A172 (cell line): ENCODE results near the gene BCL7A. TPM values are rescaled to one million over a fixed set of nuclear protein-coding genes. Genes with fewer than 3 reads are reported as not detected.
"Not testable (repeated sequence)": the region's sequence is repeated elsewhere in the genome, so short reads cannot be mapped to it uniquely, and the experiment has no call there.

ENCODE experiments used
- DNase-seq: peaks from one replicate; pipeline ENCODE4 v3.0.0-alpha.2; 2015; ENCODE audit warnings: low spot score
- total RNA-seq: library from RNA; depleted of rRNA; stranded (reverse); fragments of >200 nt; shearing (Covaris generic); gene quantifications from 2 replicates; pipeline ENCODE4 v1.2.3, GENCODE V29; 2014

Gene BCL7A
- total RNA-seq, 1 experiment from 2014 or later = 7.6 TPM

DNA sequence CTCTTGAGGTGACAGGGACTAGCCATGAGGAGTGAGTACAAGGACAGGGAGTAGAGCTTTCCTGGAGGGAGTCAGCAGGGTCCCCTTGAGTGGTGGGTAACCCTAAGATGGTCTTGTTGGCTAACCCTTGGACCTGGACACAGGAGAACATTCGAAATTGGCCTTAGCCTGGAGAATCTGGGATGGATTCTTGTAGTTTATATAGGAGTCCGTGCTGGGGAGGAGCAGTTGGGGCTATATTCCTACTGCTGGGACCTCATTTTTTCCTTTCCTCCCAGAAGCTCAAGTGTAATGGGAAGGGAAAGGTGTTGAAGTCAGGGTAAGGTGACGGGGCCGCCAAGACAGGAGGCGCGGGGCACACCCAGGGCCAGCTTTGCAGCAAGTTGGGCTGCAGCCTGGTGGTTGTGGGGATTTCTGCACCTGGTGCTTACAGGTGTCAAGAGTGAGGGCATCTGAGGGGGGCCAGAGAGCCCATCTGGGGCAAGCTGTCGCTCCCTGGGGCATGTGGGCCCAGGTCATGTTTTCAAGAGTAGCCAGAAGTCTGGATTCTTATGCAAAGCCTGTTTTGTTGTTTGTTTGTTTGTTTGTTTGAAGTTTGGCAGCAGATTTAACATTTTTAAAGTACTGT lies 5.1 kb downstream of the BCL7A start:
- DNase-seq = no peak

DNA sequence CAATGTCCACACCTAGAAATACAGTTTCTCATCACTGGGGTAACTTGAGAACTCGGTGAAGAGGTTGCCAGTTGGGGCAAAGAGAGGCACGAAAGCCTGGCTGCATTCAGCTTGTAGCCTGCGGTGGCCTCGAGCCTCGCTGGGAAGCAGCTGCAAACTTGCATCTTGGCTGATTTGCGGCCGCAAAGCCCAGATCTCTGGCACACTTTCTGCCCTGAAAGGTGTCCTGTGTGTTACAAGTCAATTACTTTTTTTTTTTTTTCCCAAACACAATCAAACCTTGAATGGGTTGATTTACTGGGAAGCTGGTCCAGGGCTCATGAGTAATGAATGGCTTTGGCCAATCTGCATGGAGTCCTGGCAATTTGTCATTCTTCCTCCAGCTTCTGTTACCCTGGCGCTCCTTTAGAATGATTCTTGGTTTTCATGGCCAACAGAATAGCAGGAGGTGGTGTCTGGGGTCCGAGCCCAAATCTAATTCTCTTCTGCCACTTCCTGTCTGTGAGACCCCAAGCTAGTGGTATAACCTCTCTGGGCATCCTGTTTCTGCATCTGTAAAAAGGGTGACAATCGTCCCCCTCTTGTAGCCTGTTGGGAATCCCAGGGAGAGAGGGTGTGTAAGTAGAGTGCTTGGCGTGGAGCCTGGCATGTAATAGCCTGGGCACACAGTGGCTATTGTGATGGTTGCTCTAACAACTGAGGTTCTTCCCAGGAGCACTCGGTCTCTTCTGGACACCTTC lies 6.7 kb downstream of the BCL7A start:
- peak; percentile 27 for DNase-seq

DNA sequence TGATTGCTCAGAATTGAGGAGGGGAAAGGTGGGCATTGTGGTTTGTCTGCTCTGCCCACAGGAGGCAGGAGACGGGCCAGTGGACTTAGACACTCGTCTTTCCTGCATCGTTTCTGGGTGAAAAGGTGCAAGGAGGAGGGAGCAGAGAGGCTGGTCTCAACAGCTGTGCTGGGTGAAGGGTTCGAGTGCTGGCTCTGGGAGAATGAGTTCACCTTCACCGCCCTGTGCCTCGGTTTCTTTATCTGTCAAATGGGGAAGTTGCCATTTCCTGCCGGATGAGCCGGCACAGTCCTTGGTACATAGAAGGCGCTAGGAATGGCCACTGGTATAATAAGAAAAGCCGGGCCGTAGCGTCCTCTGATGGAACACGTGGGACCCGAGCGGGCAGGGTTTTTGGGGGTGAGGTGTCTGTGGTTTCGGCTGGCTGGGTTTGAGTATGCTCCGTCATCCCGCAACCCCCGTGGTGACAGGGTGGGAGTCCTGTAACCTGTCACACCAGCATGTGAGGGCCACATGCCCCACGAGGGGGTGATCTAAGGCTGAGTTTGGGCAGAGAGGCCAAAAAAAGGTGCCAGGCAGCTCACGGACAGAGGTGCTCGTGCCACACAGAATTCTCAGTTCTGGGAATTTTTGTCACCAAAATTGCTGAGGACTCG lies 7.3 kb downstream of the BCL7A start:
- no peak for DNase-seq

DNA sequence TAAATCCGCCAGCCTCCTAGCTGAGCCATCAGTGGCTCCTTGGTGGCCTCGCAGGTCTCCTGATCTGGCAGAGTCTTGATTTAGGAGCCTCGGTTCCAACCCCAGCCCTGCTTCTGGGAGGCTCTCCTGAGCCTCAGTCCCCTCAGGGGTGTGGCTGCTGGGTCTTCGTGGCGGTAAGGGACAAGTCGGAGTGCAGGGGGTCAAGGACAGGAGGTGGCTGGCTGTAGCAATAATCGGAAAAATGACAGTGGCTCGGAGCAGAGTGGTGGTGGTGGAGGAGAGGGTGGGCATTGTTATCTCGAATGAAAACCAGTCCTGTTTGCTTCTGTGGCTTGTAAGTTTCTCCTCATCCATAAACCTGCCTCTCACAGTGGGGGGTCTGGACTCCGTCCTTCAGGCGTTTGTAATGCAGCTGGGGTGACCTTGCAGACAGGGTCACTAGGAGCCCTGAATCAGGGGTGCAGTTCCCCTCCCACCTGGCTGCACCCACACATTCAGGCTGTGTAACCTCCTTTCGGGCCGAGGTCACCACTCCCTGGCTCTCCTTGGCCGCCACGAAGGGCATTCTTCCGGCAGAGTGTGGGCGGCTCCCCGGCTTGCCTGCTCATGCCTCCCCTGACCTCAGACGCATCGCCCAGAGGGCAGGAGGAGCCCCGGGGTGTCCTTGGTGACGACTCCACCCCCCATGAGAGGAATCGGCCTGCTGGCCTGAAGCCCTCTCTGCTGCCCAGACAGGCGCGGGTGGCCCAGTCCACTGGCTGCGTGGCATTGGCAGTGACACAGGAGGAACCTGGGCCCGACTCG lies 8.1 kb downstream of the BCL7A start:
- peak; percentile 48 for DNase-seq

DNA sequence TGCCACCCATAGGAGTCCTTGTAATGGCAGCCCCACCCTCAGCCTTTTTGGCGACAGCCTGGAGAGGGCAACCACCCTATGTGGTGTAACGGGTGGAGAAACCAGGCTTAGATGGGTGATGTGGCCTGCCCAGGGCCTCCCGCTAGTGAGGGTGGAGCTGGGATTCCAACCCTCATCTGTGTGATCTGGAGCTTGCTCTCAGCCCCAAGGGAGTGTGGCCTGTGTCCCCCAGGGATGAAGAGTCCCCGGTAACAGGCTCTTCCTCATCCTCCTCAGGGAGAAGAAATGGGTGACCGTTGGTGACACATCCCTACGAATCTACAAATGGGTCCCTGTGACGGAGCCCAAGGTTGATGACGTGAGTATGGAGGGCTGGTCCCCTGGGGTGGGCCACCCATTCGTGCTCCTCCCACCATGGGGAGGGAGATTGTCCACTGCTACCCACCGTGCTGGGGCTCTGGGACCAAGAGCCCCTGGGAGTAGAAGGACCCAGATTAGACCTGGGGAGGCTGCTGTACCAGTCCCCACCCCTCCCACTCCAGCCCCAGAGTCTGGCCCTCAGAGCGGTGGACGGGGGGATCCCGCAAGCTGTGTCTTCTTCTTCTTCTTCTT lies 8.8 kb downstream of the BCL7A start:
- no peak for DNase-seq

DNA sequence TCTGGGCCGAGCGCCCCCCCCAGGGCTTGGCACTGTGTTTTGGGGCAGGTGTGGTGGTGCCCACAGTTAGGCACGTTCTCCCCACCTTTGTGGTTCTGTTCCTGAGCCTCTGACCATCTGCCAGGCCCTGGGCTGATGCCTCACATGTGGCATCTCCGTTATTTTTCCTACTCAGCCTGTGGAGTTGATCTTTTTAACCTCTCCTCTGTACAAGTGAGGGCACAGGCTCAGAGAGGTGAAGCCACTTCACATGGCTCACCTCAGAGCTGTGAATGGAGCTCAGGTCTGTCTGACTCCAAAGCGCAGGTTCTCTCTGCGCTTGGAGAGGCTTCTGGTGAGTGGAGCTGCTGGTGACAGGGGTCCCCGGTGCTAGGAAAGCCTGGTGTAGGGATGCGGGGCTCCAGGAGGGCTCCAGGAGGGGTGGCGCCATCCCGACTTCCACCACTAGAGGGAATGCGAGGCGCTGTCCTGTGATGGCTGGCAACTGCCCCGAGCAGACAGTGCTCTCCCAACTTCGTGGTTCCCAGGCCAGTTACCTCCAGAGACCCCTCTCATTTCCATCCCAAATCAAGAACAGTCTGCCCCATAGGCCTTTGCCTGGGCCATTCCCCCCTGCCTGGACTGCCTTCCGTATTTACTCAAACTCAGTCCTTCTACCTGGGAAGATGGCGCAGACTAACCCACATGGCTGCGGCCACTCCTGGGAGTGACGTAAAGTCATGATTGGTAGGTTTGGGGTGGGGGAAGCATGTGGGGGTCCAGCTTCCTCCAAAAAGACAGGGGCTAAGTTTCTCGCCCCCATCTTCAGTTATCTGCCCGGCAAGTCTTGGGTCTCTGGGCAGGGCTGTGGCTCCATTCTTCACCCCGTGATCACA lies 9.9 kb downstream of the BCL7A start:
- peak; percentile 21 for DNase-seq

DNA sequence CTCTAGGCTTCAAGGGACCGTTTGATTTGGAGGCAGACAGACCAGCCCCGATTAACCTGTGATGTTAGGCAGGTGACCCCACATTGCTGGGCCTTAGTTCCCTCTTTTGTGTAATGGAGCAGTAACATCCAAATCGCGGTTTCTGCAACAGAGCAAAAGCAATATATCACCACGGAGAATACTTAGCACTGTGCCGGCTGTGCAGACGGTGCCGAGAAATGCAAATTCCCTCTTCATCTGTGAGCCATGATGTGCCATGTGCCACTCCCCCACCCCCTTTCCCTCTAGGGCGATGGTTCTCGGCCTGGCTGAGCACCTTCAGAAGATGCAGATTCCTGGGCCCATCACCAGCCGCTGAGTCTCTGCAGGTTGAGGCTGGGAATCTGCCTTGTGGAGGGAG lies 10.9 kb downstream of the BCL7A start:
- no peak for DNase-seq

DNA sequence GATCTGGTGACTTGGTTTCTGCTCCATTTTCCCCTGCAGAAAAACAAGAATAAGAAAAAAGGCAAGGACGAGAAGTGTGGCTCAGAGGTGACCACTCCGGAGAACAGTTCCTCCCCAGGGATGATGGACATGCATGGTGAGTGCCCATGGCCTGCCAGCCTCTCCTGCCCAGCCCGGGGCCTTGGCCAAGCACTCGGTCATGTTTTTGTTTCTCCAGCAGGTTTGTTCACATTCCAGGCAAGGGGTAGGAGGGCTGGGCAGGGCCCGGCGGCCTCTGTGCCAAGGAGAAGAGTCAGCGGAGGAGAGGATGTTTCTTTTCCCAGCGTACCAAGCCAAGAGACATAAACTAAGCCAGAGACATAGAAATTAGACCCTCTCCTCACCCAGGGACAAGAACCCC lies 13.6 kb downstream of the BCL7A start:
- no peak for DNase-seq

DNA sequence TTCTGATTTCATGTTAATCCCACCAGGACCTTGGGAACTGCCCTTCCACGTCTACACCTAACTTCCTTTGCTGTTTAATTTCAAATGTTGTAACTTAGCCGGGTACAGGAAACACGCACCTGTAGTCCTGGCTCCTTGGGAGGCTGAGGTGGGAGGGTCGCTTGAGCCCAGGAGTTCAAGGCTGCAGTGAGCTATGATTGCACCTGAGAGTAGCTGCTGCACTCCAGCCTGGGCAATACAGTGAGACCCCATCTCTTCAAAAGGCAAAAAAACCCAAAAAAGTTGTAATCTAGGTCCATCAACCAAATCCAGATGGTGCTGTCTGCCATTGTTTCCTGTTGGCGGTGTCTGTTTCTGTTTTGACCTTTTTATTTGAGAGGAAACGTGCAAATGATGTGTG lies 14.5 kb downstream of the BCL7A start:
- DNase-seq = no peak

DNA sequence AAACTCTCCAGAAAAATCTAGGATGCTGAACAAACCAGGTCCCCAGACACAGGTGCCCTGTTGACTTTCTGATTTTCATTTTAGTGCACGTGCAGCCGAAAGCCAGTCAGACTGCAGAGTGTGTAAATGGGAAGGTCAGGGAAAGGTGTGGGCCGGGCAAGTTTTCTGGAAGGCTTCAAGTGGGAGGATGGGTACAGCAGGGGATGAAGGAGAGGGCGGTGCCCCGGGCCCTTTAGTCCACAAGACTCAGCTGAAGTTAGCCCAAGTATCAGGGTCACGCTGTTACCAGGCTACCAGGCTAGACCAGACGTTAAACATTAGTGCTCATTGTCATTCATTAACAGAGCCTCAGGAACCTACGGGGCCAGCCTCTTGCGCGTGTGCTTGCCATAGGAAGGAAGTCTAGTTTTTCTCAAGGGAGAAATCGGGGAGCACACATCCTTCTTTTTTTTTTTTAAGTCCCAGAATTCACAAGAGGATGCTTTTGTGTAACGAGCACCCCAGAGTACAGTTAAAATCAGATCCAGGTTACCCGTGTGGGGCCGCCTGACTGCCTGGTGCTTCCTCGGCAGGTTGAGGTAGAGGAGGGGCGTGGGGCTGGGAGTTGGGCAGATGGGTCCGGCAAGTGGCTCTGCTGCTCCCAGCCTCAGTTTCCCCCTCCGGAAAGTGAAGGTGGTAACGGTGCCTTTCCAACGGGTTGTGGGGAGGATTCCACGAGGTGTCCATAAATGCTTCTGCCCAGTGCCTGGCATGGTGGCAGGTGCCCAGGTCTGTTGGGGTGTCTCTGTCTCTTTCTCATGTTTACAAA lies 19.1 kb downstream of the BCL7A start:
- DNase-seq = no peak

DNA sequence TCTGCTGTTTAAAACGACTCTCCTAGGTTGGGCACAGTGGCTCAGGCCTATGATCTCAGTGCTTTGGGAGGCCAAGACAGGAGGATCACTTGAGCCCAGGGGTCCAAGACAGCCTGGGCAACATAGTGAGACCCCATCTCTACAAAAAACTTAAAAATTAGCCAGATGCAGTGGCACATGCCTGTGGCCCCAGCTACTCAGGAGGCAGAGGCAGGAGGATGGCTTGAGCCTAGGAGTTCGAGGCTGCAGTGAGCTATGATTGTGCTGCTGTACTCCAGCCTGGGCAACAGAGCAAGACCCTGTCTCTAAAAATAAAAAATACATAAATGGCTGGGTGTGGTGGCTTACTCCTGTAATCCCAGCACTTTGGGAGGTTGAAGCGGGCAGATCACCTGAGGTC lies 19.8 kb downstream of the BCL7A start:
- DNase-seq = not testable (repeated sequence)

DNA sequence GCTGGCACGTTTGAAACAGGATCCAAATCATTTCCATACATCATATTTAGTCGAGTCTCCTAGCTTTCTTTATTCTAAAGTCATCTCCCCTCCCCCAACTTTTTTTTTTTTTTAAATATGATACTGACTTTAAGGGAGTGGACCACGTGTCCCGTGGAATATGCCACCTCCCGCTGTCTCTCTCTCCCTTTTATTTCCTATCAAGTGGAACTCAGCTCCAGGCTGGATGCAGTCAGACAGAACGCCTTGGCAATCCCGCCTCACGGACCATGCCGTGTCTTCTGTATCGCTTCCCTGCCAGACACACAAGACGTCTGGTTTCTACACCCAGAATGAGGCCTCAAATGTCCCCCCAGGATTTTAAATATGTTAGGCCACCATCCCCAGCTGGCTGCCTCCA lies 21.2 kb downstream of the BCL7A start:
- DNase-seq = no peak

DNA sequence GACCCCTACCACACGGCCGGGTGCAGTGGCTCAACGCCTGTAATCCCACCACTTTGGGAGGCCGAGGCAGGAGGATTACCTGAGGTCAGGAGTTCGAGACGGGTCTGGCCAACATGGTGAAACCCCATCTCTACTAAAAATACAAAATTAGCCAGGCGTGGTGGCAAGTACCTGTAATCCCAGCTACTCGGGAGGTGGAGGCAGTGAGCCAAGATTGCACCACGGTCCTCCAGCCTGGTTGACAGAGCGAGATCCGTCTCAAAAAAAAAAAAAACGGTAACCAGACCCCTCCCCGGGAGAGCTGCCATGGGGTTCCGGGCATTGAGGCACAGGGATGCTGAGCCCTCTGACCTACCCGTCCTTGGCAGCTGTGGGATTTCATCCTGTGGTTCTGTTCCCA lies 21.8 kb downstream of the BCL7A start:
- no peak for DNase-seq

DNA sequence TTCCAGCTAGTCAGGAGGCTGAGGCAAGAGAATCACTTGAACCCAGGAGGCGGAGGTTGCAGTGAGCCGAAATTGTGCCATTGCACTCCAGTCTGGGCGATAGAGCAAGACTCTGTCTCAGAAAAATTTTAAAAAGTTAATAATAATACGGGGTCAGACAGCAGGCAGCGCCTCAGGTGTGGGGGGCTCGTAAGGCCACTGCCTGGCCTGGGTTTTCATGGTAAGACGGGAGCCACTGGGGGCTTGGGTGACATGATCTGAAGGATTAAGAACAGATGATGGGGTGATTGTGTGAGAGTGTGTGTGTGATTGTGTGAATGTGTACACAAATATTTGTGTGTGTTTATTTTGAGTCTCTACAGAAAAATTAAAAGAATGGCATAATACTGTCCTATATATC lies 23.6 kb downstream of the BCL7A start:
- no peak for DNase-seq

DNA sequence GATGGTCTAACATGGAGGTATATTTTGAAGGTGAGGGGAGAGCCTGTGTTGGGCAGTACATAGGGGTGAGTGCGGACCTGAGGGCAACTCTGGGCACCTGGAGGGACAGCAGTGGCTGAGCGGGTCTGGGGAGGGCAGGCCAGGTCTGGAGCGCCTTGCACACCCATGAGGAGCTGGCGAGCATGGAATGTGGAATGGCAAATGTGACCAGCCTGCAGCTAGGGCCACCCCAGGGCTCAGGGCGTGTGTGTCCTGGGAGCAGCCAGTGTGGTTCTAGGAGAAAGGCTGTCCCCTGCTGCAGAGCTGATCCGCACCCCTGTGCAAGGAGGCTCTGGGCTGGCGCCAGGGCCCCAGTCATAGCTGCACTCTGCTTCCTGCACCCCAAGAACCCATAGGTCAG lies 24.5 kb downstream of the BCL7A start:
- DNase-seq = no peak

DNA sequence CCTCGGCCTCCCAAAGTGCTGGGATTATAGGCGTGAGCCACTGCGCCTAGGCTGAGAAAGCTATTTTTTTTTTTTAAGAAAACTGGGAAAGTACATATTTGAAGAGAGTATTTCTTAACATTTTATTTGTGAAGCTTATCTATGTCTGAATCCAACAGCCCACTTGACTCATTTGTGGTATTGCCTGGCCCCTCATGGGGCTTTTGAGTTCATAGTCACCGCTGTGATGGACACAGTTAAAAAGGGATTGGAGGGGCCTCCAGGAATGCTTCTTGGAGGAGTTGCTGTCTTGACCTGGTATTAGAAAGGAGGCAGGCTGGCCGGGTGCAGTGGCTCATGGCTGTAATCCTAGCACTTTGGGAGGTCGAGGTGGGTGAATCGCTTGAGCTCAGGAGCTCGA lies 26.5 kb downstream of the BCL7A start:
- DNase-seq = no peak

DNA sequence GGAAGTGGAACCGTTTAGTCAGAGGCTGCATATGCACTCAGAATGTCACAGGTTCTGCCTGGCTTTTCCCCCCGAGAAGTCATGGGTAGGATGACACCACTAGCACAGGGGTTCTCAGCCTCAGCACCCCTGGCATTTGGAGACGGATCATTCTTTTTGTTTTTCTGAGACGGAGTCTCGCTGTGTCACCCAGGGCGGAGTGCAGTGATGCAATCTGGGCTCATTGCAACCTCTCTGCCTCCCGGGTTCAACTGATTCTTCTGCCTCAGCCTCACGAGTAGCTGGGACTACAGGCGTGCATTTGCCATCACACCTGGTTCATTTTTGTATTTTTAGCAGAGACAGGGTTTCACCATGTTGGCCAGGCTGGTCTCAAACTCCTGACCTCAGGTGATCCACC lies 28.1 kb downstream of the BCL7A start:
- no peak for DNase-seq

DNA sequence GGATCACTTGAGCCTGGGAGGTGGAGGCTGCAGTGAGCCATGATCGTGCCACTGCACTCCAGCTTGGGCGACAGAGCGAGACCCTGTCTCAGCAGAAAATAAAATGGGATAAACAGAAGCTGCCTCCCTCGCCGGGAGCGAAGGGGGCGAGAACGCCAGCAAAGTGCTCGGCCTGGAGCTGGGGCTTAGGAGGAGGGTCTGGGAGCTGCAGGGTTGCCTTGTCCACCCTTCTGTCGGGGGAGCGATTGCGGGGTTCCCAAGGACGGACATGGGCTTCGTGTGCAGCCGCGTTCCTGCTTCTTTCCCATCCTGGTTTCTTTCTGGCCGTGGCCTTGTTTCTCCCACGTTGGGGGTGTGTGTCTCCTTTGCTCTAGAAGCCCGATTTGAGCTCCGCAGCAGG lies 29.0 kb downstream of the BCL7A start:
- no peak for DNase-seq

DNA sequence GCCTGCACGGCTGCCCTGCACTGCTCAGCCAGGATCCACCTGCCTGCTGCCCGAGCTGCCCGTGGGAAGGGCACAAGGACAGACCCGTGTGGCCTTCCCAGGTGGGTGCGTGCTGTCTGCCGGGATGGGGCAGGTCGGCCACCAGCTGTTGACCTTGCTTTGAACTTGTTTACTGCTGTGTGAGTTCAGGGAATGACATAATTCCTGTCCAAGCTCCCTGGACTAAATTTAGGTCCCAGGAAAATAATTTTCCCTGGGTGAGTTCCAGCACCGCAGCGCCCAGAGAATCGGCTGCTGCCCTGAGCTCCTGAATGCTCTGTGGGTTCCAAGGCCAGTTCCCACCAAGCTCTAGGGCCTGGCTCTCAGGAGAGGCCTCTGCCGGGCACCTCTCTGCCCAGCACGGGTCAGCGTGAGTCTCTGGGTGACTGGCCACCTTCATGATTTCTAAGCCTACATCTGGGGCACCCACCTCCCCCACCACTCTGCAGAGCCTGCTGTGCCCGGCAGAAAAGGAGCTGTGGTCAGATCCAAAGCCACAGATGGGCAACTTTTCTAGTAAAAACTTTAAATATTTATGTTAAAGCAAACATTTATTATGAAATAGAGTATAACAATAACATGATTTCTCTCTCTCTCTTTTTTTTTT lies 29.7 kb downstream of the BCL7A start:
- DNase-seq = peak; percentile 30

DNA sequence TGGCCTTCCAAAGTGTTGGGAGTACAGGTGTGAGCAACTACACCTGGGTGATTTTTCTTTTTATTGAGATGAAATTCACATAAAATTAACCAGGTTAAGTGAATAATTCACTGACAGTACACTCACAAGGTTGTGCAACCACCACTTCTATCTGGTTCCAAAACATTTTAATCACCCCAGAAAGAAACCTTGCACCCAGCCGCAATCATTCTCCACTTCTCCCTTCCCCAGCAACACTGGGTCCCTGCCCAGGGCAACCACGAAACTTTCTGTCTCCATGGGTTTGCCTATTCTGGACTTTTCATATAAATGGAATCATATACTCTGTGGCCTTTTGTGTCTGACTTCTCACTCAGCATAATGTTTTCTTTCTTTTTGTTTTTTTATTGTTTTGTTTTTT lies 30.6 kb downstream of the BCL7A start:
- no peak for DNase-seq
